Activated T-cell treated with anti-CD3 and anti-CD28 coated beads, Interleukin-2, amount 50 U/mL, for 1 hour (primary cell): ENCODE data around the gene KLF15.
A peak's percentile ranks its signal among the peaks of the same experiment; 100 is the strongest.

Experiments
- DNase-seq: peaks from one replicate; pipeline ENCODE4 v3.0.0-alpha.2; 2020

KLF15 gene

GRCh38 chr3:126357295-126358037 is at the start of gene KLF15:
Gene KLF15 (minus strand): TSS chr3:126357408. CDS start chr3:126352922, 4,486 bp downstream.
- DNase-seq = peak; percentile 86

- no peak for DNase-seq
Measured at GRCh38 chr3:126406389-126407296, 49.4 kb upstream of the KLF15 start.

GRCh38 chr3:126402666-126403302 is 45.6 kb upstream of the KLF15 start:
- DNase-seq = no peak

- no peak for DNase-seq
Measured at GRCh38 chr3:126402178-126402577, 45.0 kb upstream of the KLF15 start.

GRCh38 chr3:126401611-126402160 is 44.5 kb upstream of the KLF15 start:
- no peak for DNase-seq

- DNase-seq = no peak
Measured at GRCh38 chr3:126399756-126400155, 42.5 kb upstream of the KLF15 start.

- DNase-seq = no peak
Measured at GRCh38 chr3:126399351-126399735, 42.1 kb upstream of the KLF15 start.

GRCh38 chr3:126398423-126399350 is 41.5 kb upstream of the KLF15 start:
- DNase-seq = no peak

- DNase-seq = no peak
Measured at GRCh38 chr3:126397610-126398422, 40.6 kb upstream of the KLF15 start.

GRCh38 chr3:126396536-126396935 is 39.3 kb upstream of the KLF15 start:
- DNase-seq = no peak

- no peak for DNase-seq
Measured at GRCh38 chr3:126395846-126396513, 38.8 kb upstream of the KLF15 start.

- DNase-seq = no peak
Measured at GRCh38 chr3:126394977-126395321, 37.7 kb upstream of the KLF15 start.

- no peak for DNase-seq
Measured at GRCh38 chr3:126394179-126394976, 37.2 kb upstream of the KLF15 start, which contains the start of gene CFAP100. Gene CFAP100 (plus strand): TSS chr3:126394909. CDS start chr3:126396001, 1,092 bp downstream.

GRCh38 chr3:126393563-126393962 is 36.4 kb upstream of the KLF15 start:
- DNase-seq = no peak

- no peak for DNase-seq
Measured at GRCh38 chr3:126392246-126392645, 35.0 kb upstream of the KLF15 start.

GRCh38 chr3:126391631-126392030 is 34.4 kb upstream of the KLF15 start:
- DNase-seq = no peak

- no peak for DNase-seq
Measured at GRCh38 chr3:126390751-126391150, 33.5 kb upstream of the KLF15 start.

GRCh38 chr3:126390201-126390600 is 33.0 kb upstream of the KLF15 start:
- DNase-seq = no peak

- no peak for DNase-seq
Measured at GRCh38 chr3:126389794-126390146, 32.6 kb upstream of the KLF15 start.
